ENCODE measurements around the gene PDE4B.

The PDE4B gene

GRCh38 chr1:65882076-65882475 is 89.4 kb downstream of the PDE4B start:
- DNase-seq (ENCODE audit: low read depth): no peak

GRCh38 chr1:65889441-65889840 is 96.7 kb downstream of the PDE4B start:
- no peak for DNase-seq (ENCODE audit: low read depth)

GRCh38 chr1:65890201-65890843 is 97.6 kb downstream of the PDE4B start:
- DNase-seq (ENCODE audit: low read depth): no peak

GRCh38 chr1:65894738-65895605 is 102.3 kb downstream of the PDE4B start:
- no peak for DNase-seq (ENCODE audit: low read depth)

GRCh38 chr1:65896721-65897120 is 104.0 kb downstream of the PDE4B start:
- no peak for DNase-seq (ENCODE audit: low read depth)

- DNase-seq (ENCODE audit: low read depth): no peak
Observed at GRCh38 chr1:65897485-65897884, 104.8 kb downstream of the PDE4B start.

GRCh38 chr1:65904681-65905083 is 112.0 kb downstream of the PDE4B start:
- DNase-seq (ENCODE audit: low read depth): no peak

- no peak for DNase-seq (ENCODE audit: low read depth)
Observed at GRCh38 chr1:65910432-65910831, 117.7 kb downstream of the PDE4B start.

- no peak for DNase-seq (ENCODE audit: low read depth)
Observed at GRCh38 chr1:65911679-65912078, 119.0 kb downstream of the PDE4B start.

GRCh38 chr1:65918564-65918963 is 125.9 kb downstream of the PDE4B start:
- no peak for DNase-seq (ENCODE audit: low read depth)

GRCh38 chr1:65921446-65921845 is 128.8 kb downstream of the PDE4B start:
- no peak for DNase-seq (ENCODE audit: low read depth)

- DNase-seq (ENCODE audit: low read depth): no peak
Observed at GRCh38 chr1:65924471-65924870, 131.8 kb downstream of the PDE4B start.

GRCh38 chr1:65938506-65938905 is 145.8 kb downstream of the PDE4B start:
- DNase-seq (ENCODE audit: low read depth): no peak

GRCh38 chr1:65939191-65939590 is 146.5 kb downstream of the PDE4B start:
- no peak for DNase-seq (ENCODE audit: low read depth)

GRCh38 chr1:65939636-65940035 is 146.9 kb downstream of the PDE4B start:
- no peak for DNase-seq (ENCODE audit: low read depth)

GRCh38 chr1:65940126-65940525 is 147.4 kb downstream of the PDE4B start:
- no peak for DNase-seq (ENCODE audit: low read depth)

GRCh38 chr1:65942476-65942875 is 149.8 kb downstream of the PDE4B start:
- DNase-seq (ENCODE audit: low read depth): no peak

- no peak for DNase-seq (ENCODE audit: low read depth)
Observed at GRCh38 chr1:65946376-65946775, 153.7 kb downstream of the PDE4B start.

GRCh38 chr1:65946960-65947359 is 154.3 kb downstream of the PDE4B start:
- DNase-seq (ENCODE audit: low read depth): no peak

GRCh38 chr1:65948609-65949229 is 156.0 kb downstream of the PDE4B start:
- no peak for DNase-seq (ENCODE audit: low read depth)

- DNase-seq (ENCODE audit: low read depth): no peak
Observed at GRCh38 chr1:65949230-65949626, 156.5 kb downstream of the PDE4B start.

- DNase-seq (ENCODE audit: low read depth): no peak
Observed at GRCh38 chr1:65949933-65950332, 157.2 kb downstream of the PDE4B start.

- no peak for DNase-seq (ENCODE audit: low read depth)
Observed at GRCh38 chr1:65952696-65953095, 160.0 kb downstream of the PDE4B start.
